GM12801 (cell line): ENCODE data around the gene TNNI3K.

Experiments used
- TF ChIP-seq, protein P1 (sequence below): IDR thresholded peaks from one replicate; pipeline ENCODE4 v1.5.1; 2011; ENCODE audit warnings: control low read depth; ENCODE audit not compliant: insufficient read length; ENCODE audit errors: extremely low read depth

The TNNI3K gene

DNA sequence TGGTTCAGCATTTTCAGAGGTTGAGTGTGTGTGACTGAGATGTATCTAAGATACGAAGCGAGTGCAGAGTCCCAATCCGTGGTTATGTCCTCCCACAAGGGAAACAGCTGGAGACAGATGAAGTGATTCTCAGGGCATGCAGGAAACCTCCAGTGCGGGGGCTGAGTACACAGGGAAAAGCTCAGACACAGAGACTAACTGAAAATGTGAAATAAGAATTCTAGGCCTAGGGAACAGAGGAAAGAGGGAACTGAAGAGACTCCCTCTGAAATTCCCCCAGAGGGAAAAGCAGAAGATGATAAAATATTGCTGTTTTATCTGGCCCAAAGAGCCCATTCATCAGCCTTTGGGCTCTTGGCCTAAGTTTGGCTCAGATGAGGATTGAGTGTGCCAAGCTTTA, 160.4 kb downstream of the TNNI3K start:
- TF ChIP-seq, protein P1, sequence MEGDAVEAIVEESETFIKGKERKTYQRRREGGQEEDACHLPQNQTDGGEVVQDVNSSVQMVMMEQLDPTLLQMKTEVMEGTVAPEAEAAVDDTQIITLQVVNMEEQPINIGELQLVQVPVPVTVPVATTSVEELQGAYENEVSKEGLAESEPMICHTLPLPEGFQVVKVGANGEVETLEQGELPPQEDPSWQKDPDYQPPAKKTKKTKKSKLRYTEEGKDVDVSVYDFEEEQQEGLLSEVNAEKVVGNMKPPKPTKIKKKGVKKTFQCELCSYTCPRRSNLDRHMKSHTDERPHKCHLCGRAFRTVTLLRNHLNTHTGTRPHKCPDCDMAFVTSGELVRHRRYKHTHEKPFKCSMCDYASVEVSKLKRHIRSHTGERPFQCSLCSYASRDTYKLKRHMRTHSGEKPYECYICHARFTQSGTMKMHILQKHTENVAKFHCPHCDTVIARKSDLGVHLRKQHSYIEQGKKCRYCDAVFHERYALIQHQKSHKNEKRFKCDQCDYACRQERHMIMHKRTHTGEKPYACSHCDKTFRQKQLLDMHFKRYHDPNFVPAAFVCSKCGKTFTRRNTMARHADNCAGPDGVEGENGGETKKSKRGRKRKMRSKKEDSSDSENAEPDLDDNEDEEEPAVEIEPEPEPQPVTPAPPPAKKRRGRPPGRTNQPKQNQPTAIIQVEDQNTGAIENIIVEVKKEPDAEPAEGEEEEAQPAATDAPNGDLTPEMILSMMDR, result no peak

DNA sequence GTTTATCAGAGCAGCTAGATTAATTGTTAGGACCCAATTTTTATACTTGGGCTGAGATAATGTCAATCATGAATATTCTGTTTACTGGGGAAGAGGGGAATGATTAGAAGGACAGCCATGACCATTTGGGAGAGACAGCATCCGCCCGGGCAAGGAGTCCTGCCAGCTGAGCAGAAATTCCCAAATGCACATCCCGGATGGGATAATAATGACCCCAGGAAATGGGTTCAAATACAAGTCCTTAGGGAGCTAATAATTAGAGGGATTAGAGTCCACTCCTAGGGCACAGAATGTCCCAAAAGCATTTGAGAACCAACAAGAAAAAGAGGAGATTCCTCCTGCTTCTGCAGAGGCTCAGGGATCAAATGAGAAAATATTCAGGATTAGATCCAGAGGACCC, 161.3 kb downstream of the TNNI3K start:
- TF ChIP-seq, protein P1, result no peak

DNA sequence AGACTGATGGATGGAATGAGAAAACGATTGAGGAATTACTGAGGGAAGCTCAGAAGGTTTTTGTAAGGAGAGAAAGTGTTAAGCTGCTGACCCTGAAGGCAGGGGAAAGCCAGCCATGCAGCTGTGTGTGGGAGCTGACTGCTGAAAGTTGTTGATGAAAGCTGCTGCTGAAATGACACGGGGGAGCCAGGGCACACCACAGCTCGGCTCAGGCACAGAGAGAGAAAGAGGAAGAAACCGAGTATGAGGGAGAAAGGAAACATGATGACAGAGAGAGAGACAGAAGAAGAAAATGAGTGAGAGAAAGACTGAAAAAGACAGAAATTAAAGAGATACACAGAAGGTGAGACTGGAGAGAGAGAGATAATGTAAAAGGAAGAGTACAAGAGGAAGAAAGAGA, 161.7 kb downstream of the TNNI3K start:
- TF ChIP-seq, protein P1, result no peak

DNA sequence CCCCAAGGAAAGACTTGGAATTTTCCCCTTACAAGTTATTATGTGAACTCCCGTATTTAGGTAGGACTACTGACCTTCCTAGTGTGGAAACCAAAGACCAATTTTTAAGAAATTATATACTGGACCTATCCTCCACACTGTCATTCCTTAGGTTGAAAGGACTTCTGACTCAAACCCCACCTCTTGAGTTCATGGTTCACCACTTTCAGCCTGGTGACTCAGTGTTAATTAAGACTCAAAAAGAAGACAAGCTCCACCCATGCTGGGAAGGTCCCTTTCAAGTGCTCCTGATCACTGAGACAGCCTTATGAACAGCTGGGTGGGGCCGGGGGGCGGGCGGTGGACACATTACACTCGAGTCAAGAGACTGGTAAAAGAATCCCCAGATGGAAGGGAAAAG, 164.1 kb downstream of the TNNI3K start:
- TF ChIP-seq, protein P1, result no peak

DNA sequence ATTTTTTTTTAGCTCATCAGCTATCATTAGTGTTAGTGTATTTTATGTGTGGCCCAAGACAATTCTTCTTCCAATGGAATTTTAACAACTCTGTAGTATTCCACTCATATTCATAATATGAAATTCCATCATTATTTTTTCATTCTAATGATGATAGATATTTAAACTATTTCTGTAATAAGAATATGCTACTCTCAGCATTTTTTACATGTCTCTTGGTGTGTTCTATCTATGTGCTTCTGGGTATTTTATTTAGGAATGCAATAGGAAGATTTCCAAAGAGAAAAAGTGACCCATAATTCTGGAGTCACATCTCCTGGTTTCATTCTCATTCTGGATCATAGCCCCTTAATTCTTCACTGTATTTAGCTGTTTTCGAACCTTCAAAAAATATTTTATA, 167.7 kb downstream of the TNNI3K start:
- TF ChIP-seq, protein P1, result no peak

DNA sequence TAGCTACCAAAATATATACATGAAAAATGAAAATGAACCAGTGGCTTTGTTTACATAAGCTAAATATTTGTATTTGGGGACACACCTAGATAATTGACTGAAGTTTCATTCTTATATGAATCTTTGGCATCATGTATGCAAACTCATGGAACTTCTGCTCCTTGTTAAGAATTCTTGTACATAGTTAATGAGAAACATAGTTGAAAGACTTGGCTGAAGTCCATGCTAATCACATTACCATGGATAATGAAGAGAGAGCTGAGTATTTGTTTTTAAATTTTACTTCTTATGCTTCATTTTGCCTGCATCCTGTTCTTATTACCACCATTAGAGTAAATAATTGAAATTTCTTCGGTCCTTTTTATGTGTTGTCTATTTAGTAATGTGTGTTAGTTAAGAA, 168.4 kb downstream of the TNNI3K start:
- TF ChIP-seq, protein P1, result no peak

DNA sequence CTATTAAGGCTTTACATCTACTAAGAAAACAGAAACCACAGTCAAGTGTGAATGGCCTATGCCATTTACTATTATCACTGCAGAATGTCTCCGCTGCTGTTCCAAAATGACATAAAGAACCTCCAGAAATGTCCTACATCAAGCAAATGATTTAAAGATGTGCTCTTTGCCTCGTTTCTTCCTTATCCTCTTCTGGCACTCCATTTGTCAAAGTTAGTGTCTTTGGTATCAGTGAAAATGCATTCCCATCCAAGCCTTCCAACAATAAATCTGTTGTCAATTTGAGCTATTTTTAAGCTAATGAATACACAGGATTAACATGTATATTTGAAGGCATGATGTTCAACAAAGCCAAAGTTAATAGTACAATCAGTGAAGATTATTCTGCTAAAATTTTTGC, 171.6 kb downstream of the TNNI3K start:
- TF ChIP-seq, protein P1, result no peak

DNA sequence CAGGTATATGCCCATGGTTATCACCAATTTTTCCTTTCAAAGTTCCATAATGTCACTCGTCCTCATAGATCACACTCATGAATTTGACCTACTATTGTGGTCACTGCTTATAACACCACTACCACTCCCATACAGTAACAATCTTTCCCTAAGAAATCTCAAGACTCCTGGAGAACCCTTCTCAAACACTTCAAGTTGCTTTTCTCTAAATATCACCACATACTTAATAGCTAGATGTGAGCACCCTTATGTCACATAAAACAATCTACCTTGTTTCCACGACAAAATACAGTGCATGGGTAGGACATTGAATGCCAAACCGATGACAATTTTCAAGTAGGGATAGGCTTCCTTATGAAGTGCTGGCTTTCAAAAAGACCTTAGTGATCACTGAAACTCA, 172.7 kb downstream of the TNNI3K start:
- TF ChIP-seq, protein P1, result no peak
